Activated naive CD8-positive, alpha-beta T cell treated with anti-CD3 and anti-CD28 coated beads, Interleukin-2, amount 50 U/mL, for 24 hours (primary cell): Measurements from ENCODE around the gene KITLG.
"Not testable (repeated sequence)": the region's sequence is repeated elsewhere in the genome, so short reads cannot be mapped to it uniquely, and the experiment has no call there.

ENCODE experiments used
- ATAC-seq: fragments of 150-1000 bp; cut with Tn5 transposase; one replicate; pipeline ENCODE4 v1.10.0; 2021
- DNase-seq: peaks from one replicate; pipeline ENCODE4 v3.0.0; 2021
- H3K27ac Mint-ChIP-seq: one replicate; pipeline ENCODE4 v1.8.0; 2021; ENCODE audit warnings: mild to moderate bottlenecking, mixed read lengths
- H3K27me3 Mint-ChIP-seq: one replicate; pipeline ENCODE4 v1.8.0; 2021; ENCODE audit warnings: mixed read lengths
- H3K36me3 Mint-ChIP-seq: one replicate; pipeline ENCODE4 v1.8.0; 2021; ENCODE audit warnings: low read depth, mixed read lengths
- H3K4me1 Mint-ChIP-seq: one replicate; pipeline ENCODE4 v1.8.0; 2021; ENCODE audit warnings: mixed read lengths
- H3K4me3 Mint-ChIP-seq: one replicate; pipeline ENCODE4 v1.8.0; 2021; ENCODE audit warnings: mild to moderate bottlenecking, moderate library complexity, mixed read lengths
- H3K9me3 Mint-ChIP-seq: one replicate; pipeline ENCODE4 v1.8.0; 2021; ENCODE audit warnings: mixed read lengths

The KITLG gene

DNA sequence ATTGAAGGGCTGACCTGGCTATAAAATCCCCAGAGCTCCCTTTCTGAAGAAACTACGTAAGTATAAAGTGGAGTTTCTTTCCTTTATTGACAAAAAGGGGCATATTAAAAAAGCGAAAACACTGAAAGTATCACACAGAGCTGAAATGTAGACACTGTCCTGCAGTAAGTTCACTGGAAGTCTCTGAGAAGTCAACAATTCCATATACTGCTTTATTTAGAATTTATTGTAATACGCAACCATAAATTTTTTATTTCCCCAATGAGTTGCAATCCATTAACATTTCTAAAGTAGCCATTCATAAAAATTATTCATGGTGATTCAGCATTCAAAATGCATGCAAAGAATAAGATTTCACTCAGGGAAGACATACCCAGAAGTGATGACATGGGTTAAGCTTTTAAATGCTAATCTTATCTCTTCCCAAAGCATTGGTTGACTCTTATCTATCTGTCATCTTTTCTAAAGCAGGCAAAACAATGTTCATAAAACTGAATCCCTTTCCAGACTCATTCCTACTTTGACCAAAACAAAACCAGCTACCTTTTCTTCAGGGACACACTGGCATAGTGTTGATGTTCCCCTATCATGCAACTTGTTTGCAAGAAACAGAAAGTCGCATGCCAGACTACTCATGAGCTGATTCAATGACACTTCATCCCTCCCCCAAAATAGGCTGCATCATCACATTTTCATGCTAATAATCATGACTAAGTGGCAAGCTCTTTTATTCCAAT is 17.3 kb downstream of the KITLG start:
- no peaks in the 10 kb centered on the region for H3K9me3 Mint-ChIP-seq
- no peaks in the 10 kb centered on the region for H3K27me3 Mint-ChIP-seq
- DNase-seq (no peak), ATAC-seq (no peak)
- H3K4me3 Mint-ChIP-seq, result no peak overlapping the region
- no peaks in the 10 kb centered on the region for H3K4me1 Mint-ChIP-seq
- no peak overlapping the region for H3K27ac Mint-ChIP-seq
- no peaks in the 10 kb centered on the region for H3K36me3 Mint-ChIP-seq

DNA sequence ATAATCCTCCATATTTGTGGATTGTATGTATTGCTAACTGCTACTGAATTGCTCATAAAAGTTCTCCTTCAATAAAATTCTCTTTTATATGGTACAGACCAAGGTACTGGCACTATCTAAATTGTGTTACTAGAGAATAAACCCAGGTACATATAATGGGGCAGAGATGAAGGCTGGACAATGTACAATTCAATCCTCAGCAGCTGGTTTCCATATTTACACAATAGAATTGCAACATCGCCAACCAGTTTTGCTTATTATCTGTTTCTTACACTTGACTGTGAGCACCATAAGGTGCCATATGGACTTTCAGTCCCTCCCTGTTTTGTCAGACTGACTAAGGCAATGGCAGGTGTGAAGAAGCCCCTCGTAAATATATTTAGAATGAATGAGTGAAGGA is 18.1 kb downstream of the KITLG start:
- H3K36me3 Mint-ChIP-seq, result no peaks in the 10 kb centered on the region
- no peaks in the 10 kb centered on the region for H3K27me3 Mint-ChIP-seq
- H3K4me1 Mint-ChIP-seq, result no peaks in the 10 kb centered on the region
- H3K27ac Mint-ChIP-seq, result no peak overlapping the region
- ATAC-seq (no peak), DNase-seq (no peak)
- no peak overlapping the region for H3K4me3 Mint-ChIP-seq
- H3K9me3 Mint-ChIP-seq, result no peaks in the 10 kb centered on the region

GRCh38 chr12:88559772-88560171 is 20.5 kb downstream of the KITLG start:
- no peak for DNase-seq
- no peak overlapping the region for H3K27ac Mint-ChIP-seq
- no peaks in the 10 kb centered on the region for H3K9me3 Mint-ChIP-seq
- ATAC-seq, result no peak
- no peak overlapping the region for H3K4me3 Mint-ChIP-seq
- no peaks in the 10 kb centered on the region for H3K27me3 Mint-ChIP-seq
- no peaks in the 10 kb centered on the region for H3K36me3 Mint-ChIP-seq
- H3K4me1 Mint-ChIP-seq, result no peaks in the 10 kb centered on the region

DNA sequence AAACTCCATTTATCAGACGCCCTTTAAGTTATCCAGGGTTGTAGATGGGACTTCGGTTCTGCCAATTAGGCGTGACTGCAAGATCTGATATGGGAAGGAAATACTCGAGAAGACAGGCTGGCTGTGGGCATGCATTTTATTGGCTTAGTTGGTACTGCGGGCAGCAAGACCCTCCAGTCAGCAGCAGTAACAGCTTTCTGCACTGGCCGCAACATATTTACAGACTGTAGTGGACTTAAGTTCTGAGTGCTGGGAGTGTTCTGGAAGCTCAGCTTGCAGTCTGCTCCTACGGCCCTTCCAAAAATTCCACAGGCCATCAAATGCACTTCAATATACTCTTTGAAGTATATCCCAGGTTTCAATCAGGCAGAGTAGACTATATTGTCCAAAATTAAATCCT is 21.1 kb downstream of the KITLG start:
- Mint-ChIP-seq H3K4me3 (no peak overlapping the region), H3K4me1 (no peaks in the 10 kb centered on the region), H3K27me3 (no peaks in the 10 kb centered on the region), H3K9me3 (no peaks in the 10 kb centered on the region), H3K36me3 (no peaks in the 10 kb centered on the region), H3K27ac (no peak overlapping the region)
- no peak for DNase-seq
- no peak for ATAC-seq

DNA sequence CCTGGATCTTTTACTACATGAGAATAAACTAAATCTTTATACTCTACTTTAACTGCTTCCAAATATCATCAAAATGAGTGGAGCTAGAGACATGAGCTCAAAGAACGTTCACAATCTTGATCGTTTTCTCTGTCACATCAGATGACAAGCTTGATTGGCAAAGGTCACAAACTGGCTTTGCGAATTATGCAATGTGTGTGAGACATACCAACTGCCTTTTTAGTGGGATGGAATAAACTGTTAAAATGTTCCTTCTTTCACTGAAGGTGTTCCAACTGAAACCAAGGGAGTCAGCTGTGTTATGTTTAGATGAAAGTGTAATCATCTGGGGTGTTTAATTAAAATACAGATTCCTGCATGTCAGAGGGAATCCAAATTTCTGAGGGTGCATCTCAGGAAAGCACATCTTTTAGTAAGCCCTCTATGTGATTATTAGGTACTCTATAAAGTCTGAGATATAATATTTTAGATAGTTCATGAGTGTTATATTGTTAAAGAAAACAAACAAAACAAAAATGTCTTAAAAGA is 21.9 kb downstream of the KITLG start:
- DNase-seq, result no peak
- ATAC-seq, result no peak
- Mint-ChIP-seq H3K9me3 (no peaks in the 10 kb centered on the region), H3K27ac (no peak overlapping the region), H3K27me3 (no peaks in the 10 kb centered on the region), H3K4me1 (no peaks in the 10 kb centered on the region), H3K4me3 (no peak overlapping the region), H3K36me3 (no peaks in the 10 kb centered on the region)

- ATAC-seq (no peak), DNase-seq (no peak)
- H3K4me3 Mint-ChIP-seq, result no peak overlapping the region
- no peaks in the 10 kb centered on the region for H3K36me3 Mint-ChIP-seq
- no peak overlapping the region for H3K27ac Mint-ChIP-seq
- no peaks in the 10 kb centered on the region for H3K4me1 Mint-ChIP-seq
- no peaks in the 10 kb centered on the region for H3K9me3 Mint-ChIP-seq
- no peaks in the 10 kb centered on the region for H3K27me3 Mint-ChIP-seq
These were observed 24.0 kb downstream of the KITLG start for GRCh38 chr12:88556213-88556774.

DNA sequence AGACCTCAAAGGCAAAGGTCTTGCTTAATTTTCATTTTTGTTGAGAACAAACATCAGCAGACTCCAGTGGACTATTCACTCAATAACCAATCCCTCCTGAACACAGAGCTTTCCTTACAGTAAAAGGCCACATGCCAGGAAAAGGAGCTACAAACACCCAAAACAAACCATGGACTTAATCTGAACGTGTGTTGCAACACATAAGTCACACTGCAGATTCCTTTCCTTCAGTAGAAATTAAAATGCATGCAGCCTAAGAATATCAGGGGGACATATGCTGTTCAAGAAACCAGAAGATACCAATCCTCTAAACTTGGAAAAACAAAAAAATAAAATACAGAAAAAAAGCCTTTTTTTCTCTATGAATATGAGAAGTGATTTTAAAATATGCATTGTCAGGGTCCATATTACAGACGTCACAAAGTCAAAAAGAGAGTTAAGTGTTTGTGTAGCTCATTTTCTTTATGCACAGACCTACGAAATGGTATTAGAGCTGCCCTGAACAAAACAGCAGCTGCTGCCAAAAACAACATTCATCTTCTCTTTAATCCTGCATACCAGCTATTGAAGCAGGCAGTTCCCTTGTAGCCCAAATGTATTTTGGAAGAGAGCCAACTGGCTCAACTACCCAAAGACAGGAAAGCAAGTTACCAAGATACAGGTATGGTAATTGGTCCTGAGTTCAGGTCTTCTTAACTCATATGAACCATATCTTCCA is 26.2 kb downstream of the KITLG start:
- no peaks in the 10 kb centered on the region for H3K9me3 Mint-ChIP-seq
- H3K36me3 Mint-ChIP-seq, result no peaks in the 10 kb centered on the region

DNA sequence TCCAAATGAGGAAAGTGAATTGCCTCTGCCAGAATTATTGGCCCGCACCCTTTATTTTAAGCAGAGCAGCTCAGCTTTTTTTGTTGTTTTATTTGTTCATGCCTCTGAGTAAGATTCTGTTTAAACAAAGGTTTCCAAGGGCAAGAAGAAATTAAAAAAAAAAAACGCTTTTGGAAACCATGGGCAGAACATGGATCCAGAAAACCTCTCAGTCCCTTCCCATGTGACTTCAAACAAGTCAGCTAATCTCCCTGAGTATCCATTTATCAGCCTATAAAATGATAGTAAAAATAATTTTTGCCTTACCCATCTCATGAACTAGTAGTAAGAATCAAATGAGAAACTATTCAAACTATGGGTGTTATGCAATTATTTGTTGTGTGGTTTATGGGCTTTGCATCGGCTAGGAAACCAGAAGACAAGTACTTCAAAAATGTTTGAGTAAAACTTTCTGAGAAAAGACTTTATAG is 27.6 kb downstream of the KITLG start:
- H3K9me3 Mint-ChIP-seq, result no peaks in the 10 kb centered on the region
- H3K4me3 Mint-ChIP-seq, result no peak overlapping the region
- no peak for ATAC-seq
- H3K36me3 Mint-ChIP-seq, result no peaks in the 10 kb centered on the region
- DNase-seq, result no peak
- H3K27me3 Mint-ChIP-seq, result no peaks in the 10 kb centered on the region
- no peaks in the 10 kb centered on the region for H3K4me1 Mint-ChIP-seq
- no peak overlapping the region for H3K27ac Mint-ChIP-seq

More for the DNA sequence above, 26.2 kb downstream of the KITLG start:
- H3K27ac Mint-ChIP-seq, result no peak overlapping the region
- no peak overlapping the region for H3K4me3 Mint-ChIP-seq
- no peak for ATAC-seq
- H3K27me3 Mint-ChIP-seq, result no peaks in the 10 kb centered on the region
- DNase-seq, result no peak
- H3K4me1 Mint-ChIP-seq, result no peaks in the 10 kb centered on the region

GRCh38 chr12:88549929-88550328 is 30.3 kb downstream of the KITLG start:
- no peaks in the 10 kb centered on the region for H3K36me3 Mint-ChIP-seq
- H3K4me3 Mint-ChIP-seq, result no peak overlapping the region
- no peaks in the 10 kb centered on the region for H3K9me3 Mint-ChIP-seq
- H3K27me3 Mint-ChIP-seq, result no peaks in the 10 kb centered on the region
- H3K4me1 Mint-ChIP-seq, result no peaks in the 10 kb centered on the region
- ATAC-seq (no peak), DNase-seq (no peak)
- H3K27ac Mint-ChIP-seq, result no peak overlapping the region

GRCh38 chr12:88547949-88548348 is 32.3 kb downstream of the KITLG start:
- H3K27ac Mint-ChIP-seq, DNase-seq, ATAC-seq, H3K36me3 Mint-ChIP-seq, H3K4me1 Mint-ChIP-seq, H3K9me3 Mint-ChIP-seq, H3K27me3 Mint-ChIP-seq, H3K4me3 Mint-ChIP-seq: not testable (repeated sequence)

DNA sequence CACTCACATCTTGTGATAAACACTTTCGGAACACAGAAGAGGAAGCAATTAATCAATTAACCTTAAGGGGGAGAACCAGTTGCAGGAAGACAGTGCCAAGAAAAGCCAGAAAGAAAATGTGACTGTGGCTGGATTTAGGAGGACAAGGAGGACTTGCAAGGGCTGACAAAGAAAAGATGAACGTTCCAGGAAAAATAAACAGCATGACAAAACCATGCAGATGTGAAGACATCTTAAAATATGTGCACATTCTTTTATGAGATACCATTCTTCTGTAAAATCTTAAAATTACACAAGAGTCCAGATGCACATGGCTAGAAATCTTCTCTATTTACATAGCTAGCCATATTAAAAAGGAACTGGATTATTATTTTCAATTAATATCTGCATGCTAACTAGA is 33.4 kb downstream of the KITLG start:
- Mint-ChIP-seq H3K9me3 (peaks cover 3% of the 10 kb centered on the region), H3K27ac (no peak overlapping the region), H3K36me3 (no peaks in the 10 kb centered on the region), H3K27me3 (no peaks in the 10 kb centered on the region), H3K4me1 (no peaks in the 10 kb centered on the region), H3K4me3 (no peak overlapping the region)
- DNase-seq (no peak), ATAC-seq (no peak)

GRCh38 chr12:88546226-88546625 is 34.0 kb downstream of the KITLG start:
- Mint-ChIP-seq H3K4me3 (no peak overlapping the region), H3K36me3 (no peaks in the 10 kb centered on the region), H3K27ac (no peak overlapping the region), H3K9me3 (peaks cover 3% of the 10 kb centered on the region), H3K4me1 (no peaks in the 10 kb centered on the region), H3K27me3 (no peaks in the 10 kb centered on the region)
- no peak for ATAC-seq
- no peak for DNase-seq

DNA sequence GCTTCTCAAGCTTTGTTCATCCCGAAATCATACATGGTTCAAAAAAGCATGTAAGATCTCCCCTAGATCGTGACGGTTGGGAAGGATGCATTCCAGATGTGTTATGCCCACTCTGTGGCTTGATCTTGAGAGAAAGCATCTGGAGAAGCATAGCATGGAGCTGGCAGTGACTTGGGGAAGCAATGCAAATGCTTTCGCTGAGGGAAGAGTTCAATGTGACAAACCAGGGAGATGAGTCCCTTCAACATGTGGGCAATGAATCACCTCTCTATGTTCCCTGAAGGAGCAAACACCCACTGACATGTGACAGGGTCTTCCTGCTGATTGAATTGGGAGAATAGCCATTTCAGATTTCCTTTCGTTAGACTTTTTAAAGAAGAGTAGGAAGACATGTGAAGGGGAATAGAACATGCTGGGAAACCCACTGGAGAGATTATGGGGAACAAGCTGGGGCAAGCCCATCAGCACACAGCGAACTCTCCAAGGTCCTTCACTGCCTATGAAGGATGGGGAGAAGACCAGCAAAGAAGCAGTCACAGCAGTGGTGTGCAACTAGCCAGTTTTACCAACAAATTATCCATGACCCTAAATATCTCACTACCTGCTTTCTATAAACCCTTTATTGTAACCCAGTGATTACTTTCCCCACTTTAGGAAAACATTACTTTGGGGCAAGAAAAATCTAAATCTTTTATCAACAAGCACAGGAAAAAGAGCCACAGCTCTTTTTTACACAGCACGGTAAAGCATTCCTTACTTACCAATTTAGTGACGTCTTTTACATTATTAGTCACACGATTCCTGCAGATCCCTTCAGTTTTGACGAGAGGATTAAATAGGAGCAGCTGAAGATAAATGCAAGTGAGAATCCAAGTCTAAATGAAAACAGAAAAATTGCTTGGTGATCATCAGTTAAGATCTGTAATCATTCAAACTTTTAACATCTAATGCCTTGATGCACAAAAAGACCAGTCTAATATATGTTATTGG is 35.0 kb downstream of the KITLG start:
- Mint-ChIP-seq H3K36me3 (no peaks in the 10 kb centered on the region), H3K27me3 (no peaks in the 10 kb centered on the region), H3K9me3 (peaks cover 3% of the 10 kb centered on the region), H3K4me1 (no peaks in the 10 kb centered on the region), H3K27ac (no peak overlapping the region), H3K4me3 (no peak overlapping the region)
- ATAC-seq (no peak), DNase-seq (no peak)

GRCh38 chr12:88539893-88540292 is 40.4 kb downstream of the KITLG start:
- DNase-seq, result no peak
- Mint-ChIP-seq H3K27ac (no peak overlapping the region), H3K27me3 (no peaks in the 10 kb centered on the region), H3K36me3 (no peaks in the 10 kb centered on the region), H3K4me1 (no peaks in the 10 kb centered on the region), H3K4me3 (no peak overlapping the region), H3K9me3 (peaks cover 3% of the 10 kb centered on the region)
- ATAC-seq, result no peak
